Measurements from ENCODE around the gene PTPRN2. TPM values are rescaled to one million over a fixed set of nuclear protein-coding genes. Genes with fewer than 3 reads are reported as not detected.

Gene PTPRN2
- polyA plus RNA-seq, 4 donors, result 1.6 to 11.7 (median 4.0) TPM

DNA sequence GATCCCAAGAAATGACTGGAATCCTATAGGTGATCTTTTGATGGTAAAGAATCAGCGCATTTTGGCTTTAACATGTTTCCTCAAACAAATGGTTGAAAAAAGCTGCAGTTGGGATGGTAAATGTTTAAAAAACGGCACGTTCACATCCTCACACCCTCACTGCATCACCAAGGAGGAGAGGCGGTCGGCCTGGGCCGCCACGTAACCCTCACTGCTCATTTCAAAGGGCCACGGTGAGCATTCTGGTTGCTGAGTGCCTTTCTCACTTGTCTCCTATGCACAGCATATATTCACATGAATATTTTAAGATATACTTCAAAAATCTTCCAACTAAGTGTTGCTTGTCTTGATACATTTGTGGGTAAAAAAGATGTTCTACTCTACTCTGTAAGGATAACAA, 1017.7 kb downstream of the PTPRN2 start:
- no peaks in the 10 kb centered on the region for H3K4me1 ChIP-seq (ENCODE audit: control insufficient read depth in 3 of 3, insufficient read depth in 2 of 3, low read depth in 1 of 3, low read length in 2 of 3)
- H3K27me3 ChIP-seq (ENCODE audit: control insufficient read depth in 3 of 3, insufficient read depth in 3 of 3, low read length in 3 of 3), result no peaks in the 10 kb centered on the region
- no peak overlapping the region for H3K4me3 ChIP-seq (ENCODE audit: low read depth in 1 of 3, low read length in 3 of 3)
- no peaks in the 10 kb centered on the region for H3K9me3 ChIP-seq (ENCODE audit: control insufficient read depth in 2 of 2, insufficient read depth in 1 of 2, low read depth in 1 of 2, low read length in 1 of 2)
- H3K36me3 ChIP-seq (ENCODE audit: control insufficient read depth in 3 of 3, insufficient read depth in 2 of 3, low read depth in 1 of 3, low read length in 3 of 3), result no peaks in the 10 kb centered on the region
- 86 to 87% (median 87%) methylated on average over 8 of the region's 8 CpGs for WGBS, 3 donors
- no peak overlapping the region for H3K27ac ChIP-seq (ENCODE audit: low read depth in 1 of 3, low read length in 2 of 3)
- FAIRE-seq (no peak), DNase-seq (no peak)

DNA sequence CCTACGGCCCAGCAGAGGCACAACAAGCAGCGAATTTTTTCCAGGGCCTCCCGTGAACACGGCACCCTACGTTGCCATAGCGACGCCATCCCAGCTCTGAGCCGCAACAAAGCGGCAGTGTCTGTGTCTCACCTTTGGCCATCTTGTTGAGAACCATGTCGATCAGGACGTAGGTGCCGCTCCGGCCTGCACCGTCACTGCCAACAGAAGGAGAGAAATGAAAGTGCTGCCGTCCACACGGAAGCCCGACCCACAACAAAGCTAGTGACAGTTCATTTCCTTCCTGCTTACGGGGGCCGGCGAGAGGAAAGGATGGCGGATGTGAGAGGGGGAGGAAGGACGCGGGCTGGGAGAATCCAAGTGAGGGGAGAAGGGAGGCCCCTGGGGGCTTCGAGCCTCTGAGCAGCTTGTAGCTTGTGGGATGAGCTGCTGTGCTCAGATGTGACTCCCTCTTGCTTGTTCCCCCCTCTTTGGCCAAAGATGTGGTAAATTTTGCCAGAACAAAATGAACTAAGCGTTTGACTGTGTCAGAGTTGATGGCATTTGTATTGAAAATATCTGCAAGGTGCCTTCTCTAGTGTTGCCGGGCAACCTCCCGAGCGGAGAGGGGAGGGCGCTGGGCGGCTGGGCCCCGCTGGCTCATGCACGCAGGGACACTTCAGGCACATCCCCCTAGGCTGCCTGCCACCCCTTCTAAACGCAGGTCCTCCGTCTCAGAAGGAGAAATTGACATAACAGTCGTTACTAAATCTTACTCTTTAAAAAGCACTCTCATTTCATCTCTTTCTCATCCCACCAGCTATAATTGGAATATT, 1018.6 kb downstream of the PTPRN2 start:
- H3K27ac ChIP-seq (ENCODE audit: low read depth in 1 of 3, low read length in 2 of 3), result peak overlapping the region in 2 of 3 donors; percentile 32 to 67
- H3K36me3 ChIP-seq (ENCODE audit: control insufficient read depth in 3 of 3, insufficient read depth in 2 of 3, low read depth in 1 of 3, low read length in 3 of 3), result no peaks in the 10 kb centered on the region
- H3K4me3 ChIP-seq (ENCODE audit: low read depth in 1 of 3, low read length in 3 of 3), result peak overlapping the region in 2 of 3 donors; percentile 41 to 49
- DNase-seq (peak; percentile 70 to 79), FAIRE-seq (no peak)
- no peaks in the 10 kb centered on the region for H3K9me3 ChIP-seq (ENCODE audit: control insufficient read depth in 2 of 2, insufficient read depth in 1 of 2, low read depth in 1 of 2, low read length in 1 of 2)
- no peaks in the 10 kb centered on the region for H3K4me1 ChIP-seq (ENCODE audit: control insufficient read depth in 3 of 3, insufficient read depth in 2 of 3, low read depth in 1 of 3, low read length in 2 of 3)
- WGBS, 3 donors, result 12 to 25% (median 23%) methylated on average over 35 of the region's 35 CpGs
- H3K27me3 ChIP-seq (ENCODE audit: control insufficient read depth in 3 of 3, insufficient read depth in 3 of 3, low read length in 3 of 3), result no peaks in the 10 kb centered on the region

DNA sequence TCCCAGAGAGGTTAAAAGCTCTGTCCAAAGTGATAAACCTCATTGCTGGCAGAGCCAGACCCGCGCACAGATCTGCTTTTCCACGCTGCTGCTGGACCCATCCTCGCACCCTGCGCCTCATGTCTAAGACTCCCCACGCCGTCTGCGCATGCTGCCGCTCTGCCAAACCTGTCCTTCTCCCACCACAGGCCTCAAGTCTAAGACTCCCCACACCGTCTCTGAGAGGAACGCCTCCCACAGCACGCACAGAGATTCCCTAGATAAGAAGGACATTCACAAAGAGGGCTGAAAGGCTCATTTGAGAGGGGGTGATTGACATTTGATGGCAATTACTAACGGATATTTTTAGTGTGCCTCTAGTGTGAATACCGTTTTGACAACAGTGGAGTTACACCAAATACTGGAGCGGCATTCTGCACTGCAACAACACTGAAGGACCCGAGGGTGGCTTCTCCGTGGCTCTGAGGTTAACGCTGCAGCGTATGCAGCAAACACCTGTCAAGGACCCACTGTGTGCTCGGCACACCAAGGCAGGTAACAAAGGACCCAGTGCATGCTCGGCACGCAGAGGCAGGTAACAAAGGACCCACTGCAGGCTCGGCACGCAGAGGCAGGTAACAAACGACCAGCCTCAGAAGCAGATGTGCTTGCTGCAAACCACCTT, 1019.4 kb downstream of the PTPRN2 start:
- FAIRE-seq, result no peak
- Histone ChIP-seq H3K9me3 (ENCODE audit: control insufficient read depth in 2 of 2, insufficient read depth in 1 of 2, low read depth in 1 of 2, low read length in 1 of 2) (peaks cover 0 to 3% of the 10 kb centered on the region in 2 donors), H3K27ac (ENCODE audit: low read depth in 1 of 3, low read length in 2 of 3) (peak overlapping the region in 2 of 3 donors; percentile 32 to 67)

DNA sequence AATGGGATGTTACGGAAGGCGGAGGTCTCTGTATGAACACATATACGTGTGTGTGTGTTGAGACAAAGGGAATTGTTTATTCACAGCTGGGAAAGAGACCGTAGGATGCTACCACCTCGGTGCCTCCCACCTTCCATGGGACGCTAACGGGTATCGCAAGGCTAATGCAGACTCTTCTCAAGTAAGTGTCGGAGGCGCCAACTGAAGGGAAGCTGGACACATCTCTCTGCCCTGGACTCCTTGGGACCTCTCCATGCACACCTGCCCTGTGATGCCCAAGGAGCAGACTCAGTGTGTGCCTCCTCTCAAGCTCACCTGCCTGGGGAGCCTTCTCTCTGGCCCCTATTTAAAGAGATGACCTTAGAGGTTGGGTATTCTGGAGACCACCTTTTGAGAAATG, 1020.0 kb downstream of the PTPRN2 start:
- 93 to 96% (median 96%) methylated on average over 10 of the region's 10 CpGs for WGBS, 3 donors
- FAIRE-seq (no peak), DNase-seq (no peak)
- H3K4me1 ChIP-seq (ENCODE audit: control insufficient read depth in 3 of 3, insufficient read depth in 2 of 3, low read depth in 1 of 3, low read length in 2 of 3), result no peaks in the 10 kb centered on the region
- H3K4me3 ChIP-seq (ENCODE audit: low read depth in 1 of 3, low read length in 3 of 3), result no peak overlapping the region
- H3K27ac ChIP-seq (ENCODE audit: low read depth in 1 of 3, low read length in 2 of 3), result no peak overlapping the region
- peaks cover 0 to 3% of the 10 kb centered on the region in 2 donors for H3K9me3 ChIP-seq (ENCODE audit: control insufficient read depth in 2 of 2, insufficient read depth in 1 of 2, low read depth in 1 of 2, low read length in 1 of 2)
- H3K27me3 ChIP-seq (ENCODE audit: control insufficient read depth in 3 of 3, insufficient read depth in 3 of 3, low read length in 3 of 3), result no peaks in the 10 kb centered on the region
- no peaks in the 10 kb centered on the region for H3K36me3 ChIP-seq (ENCODE audit: control insufficient read depth in 3 of 3, insufficient read depth in 2 of 3, low read depth in 1 of 3, low read length in 3 of 3)

More for the DNA sequence above, 1019.4 kb downstream of the PTPRN2 start:
- 38 to 46% (median 43%) methylated on average over 25 of the region's 25 CpGs for WGBS, 3 donors
- Histone ChIP-seq H3K36me3 (ENCODE audit: control insufficient read depth in 3 of 3, insufficient read depth in 2 of 3, low read depth in 1 of 3, low read length in 3 of 3) (no peaks in the 10 kb centered on the region), H3K4me1 (ENCODE audit: control insufficient read depth in 3 of 3, insufficient read depth in 2 of 3, low read depth in 1 of 3, low read length in 2 of 3) (no peaks in the 10 kb centered on the region), H3K27me3 (ENCODE audit: control insufficient read depth in 3 of 3, insufficient read depth in 3 of 3, low read length in 3 of 3) (no peaks in the 10 kb centered on the region), H3K4me3 (ENCODE audit: low read depth in 1 of 3, low read length in 3 of 3) (peak overlapping the region in 2 of 3 donors; percentile 41 to 49)
- no peak for DNase-seq

DNA sequence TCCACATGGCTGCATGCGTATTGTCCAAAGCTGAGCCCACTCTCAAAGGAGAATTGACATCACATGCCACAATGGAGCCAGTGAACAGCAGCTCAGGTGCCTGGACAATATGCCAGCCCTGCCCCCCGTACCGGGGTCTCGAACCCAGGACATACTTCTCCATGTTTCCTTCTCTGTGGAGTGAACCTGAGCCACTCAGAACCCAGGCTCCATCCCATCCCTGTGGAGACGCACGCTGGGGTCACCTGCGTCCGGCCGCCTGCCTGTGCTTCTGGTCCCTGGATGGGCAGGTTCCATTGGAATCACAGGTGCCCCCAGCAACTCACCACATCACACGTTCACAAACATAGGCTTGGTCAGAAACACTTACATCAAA, 1021.0 kb downstream of the PTPRN2 start:
- Histone ChIP-seq H3K4me1 (ENCODE audit: control insufficient read depth in 3 of 3, insufficient read depth in 2 of 3, low read depth in 1 of 3, low read length in 2 of 3) (no peaks in the 10 kb centered on the region), H3K36me3 (ENCODE audit: control insufficient read depth in 3 of 3, insufficient read depth in 2 of 3, low read depth in 1 of 3, low read length in 3 of 3) (no peaks in the 10 kb centered on the region), H3K27ac (ENCODE audit: low read depth in 1 of 3, low read length in 2 of 3) (no peak overlapping the region), H3K27me3 (ENCODE audit: control insufficient read depth in 3 of 3, insufficient read depth in 3 of 3, low read length in 3 of 3) (no peaks in the 10 kb centered on the region), H3K4me3 (ENCODE audit: low read depth in 1 of 3, low read length in 3 of 3) (no peak overlapping the region), H3K9me3 (ENCODE audit: control insufficient read depth in 2 of 2, insufficient read depth in 1 of 2, low read depth in 1 of 2, low read length in 1 of 2) (peaks cover 0 to 3% of the 10 kb centered on the region in 2 donors)
- DNase-seq (no peak), FAIRE-seq (no peak)
- WGBS, 3 donors, result 94 to 99% (median 95%) methylated on average over 10 of the region's 10 CpGs

DNA sequence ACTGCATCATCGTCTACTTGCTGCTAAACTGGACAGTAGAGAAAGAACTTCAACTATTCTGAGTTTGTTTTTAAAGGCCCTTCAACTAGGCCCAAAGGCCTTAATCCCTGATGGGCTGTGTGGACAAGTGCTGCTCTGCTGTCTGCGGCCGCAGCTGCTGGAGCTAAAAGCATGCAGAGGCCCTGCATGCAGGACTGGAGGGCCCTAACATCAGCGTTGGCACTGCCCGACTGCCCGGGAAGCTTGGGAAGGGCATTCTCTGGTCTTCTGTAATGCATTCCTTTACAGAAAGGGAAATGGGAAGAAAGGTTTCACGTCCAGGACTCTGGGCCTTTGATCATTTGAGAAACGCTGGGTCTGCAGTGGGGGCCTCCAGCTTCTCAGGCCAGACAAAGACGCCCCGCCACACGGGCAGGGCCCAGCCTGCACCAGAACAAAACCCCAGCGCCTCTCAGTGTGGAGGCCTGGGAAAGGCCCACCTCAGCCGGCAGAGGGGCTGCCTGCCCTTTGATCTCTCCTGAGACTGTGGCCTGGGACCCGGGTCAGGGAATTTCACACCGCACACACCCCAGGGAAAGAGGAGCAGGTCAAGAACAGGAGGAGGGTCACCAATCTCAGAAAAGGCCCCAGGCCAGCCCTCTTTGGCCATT, 1021.5 kb downstream of the PTPRN2 start:
- WGBS, 3 donors, result 88 to 93% (median 92%) methylated on average over 15 of the region's 15 CpGs
- Histone ChIP-seq H3K4me1 (ENCODE audit: control insufficient read depth in 3 of 3, insufficient read depth in 2 of 3, low read depth in 1 of 3, low read length in 2 of 3) (no peaks in the 10 kb centered on the region), H3K27me3 (ENCODE audit: control insufficient read depth in 3 of 3, insufficient read depth in 3 of 3, low read length in 3 of 3) (no peaks in the 10 kb centered on the region), H3K36me3 (ENCODE audit: control insufficient read depth in 3 of 3, insufficient read depth in 2 of 3, low read depth in 1 of 3, low read length in 3 of 3) (no peaks in the 10 kb centered on the region), H3K9me3 (ENCODE audit: control insufficient read depth in 2 of 2, insufficient read depth in 1 of 2, low read depth in 1 of 2, low read length in 1 of 2) (peaks cover 0 to 3% of the 10 kb centered on the region in 2 donors), H3K27ac (ENCODE audit: low read depth in 1 of 3, low read length in 2 of 3) (no peak overlapping the region), H3K4me3 (ENCODE audit: low read depth in 1 of 3, low read length in 3 of 3) (no peak overlapping the region)
- FAIRE-seq (no peak), DNase-seq (no peak)

DNA sequence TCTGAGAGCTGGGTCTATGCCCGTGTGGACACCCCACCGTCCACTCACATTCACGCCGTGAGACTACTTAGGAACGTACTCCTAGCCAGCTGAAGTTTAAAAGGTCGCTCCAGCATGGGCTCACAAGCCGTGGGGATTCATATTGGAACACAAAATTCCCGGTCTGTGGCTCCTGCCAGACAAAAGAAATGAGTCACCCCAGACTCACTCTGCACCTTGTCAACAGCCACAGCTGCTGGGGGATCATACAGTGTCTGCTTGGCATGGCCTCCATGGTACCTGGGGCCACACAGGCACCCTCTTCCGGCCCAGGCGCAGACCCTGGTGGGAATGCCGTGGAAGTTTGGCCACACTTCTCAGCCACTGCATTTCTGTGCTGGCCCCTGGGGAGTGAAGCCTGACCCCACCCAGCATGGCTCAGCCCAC, 1022.4 kb downstream of the PTPRN2 start:
- no peak overlapping the region for H3K27ac ChIP-seq (ENCODE audit: low read depth in 1 of 3, low read length in 2 of 3)
- no peak overlapping the region for H3K4me3 ChIP-seq (ENCODE audit: low read depth in 1 of 3, low read length in 3 of 3)
- 94% methylated on average over 11 of the region's 11 CpGs for WGBS, 3 donors
- H3K27me3 ChIP-seq (ENCODE audit: control insufficient read depth in 3 of 3, insufficient read depth in 3 of 3, low read length in 3 of 3), result no peaks in the 10 kb centered on the region
- H3K36me3 ChIP-seq (ENCODE audit: control insufficient read depth in 3 of 3, insufficient read depth in 2 of 3, low read depth in 1 of 3, low read length in 3 of 3), result no peaks in the 10 kb centered on the region
- DNase-seq, result no peak
- H3K4me1 ChIP-seq (ENCODE audit: control insufficient read depth in 3 of 3, insufficient read depth in 2 of 3, low read depth in 1 of 3, low read length in 2 of 3), result no peaks in the 10 kb centered on the region
- peaks cover 0 to 3% of the 10 kb centered on the region in 2 donors for H3K9me3 ChIP-seq (ENCODE audit: control insufficient read depth in 2 of 2, insufficient read depth in 1 of 2, low read depth in 1 of 2, low read length in 1 of 2)
- no peak for FAIRE-seq

DNA sequence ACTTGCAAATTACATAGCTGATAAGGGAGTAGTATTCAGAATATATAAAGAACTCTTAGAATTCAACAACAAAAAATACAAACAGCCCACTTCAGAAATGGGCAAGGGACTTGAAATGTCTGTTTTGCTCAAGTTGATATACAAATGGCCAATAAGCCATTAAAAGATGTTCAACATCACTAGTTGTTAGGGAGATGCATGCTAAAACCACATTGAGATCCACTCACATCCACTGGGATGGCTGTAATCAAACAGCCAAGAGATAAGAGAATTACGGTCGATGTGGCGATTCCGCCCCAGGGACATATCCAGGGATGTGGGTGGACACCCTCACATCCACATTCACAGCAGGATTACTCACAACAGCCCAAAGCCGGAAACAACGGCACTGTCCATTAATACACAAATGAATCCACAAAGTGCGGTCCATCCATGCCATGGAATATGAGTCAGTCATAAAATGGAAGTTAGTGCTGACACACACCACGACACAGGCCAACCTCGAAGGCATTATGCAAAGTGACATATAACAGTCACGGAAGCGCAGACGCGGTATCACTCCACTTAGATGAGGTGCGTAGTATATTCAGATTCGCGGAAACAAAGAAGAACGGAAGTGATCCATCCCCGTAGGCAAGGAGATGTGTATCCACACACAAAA, 1023.0 kb downstream of the PTPRN2 start:
- 95 to 98% (median 97%) methylated on average over 18 of the region's 18 CpGs for WGBS, 3 donors
- no peak overlapping the region for H3K27ac ChIP-seq (ENCODE audit: low read depth in 1 of 3, low read length in 2 of 3)
- FAIRE-seq, result no peak
- no peak for DNase-seq
- no peaks in the 10 kb centered on the region for H3K4me1 ChIP-seq (ENCODE audit: control insufficient read depth in 3 of 3, insufficient read depth in 2 of 3, low read depth in 1 of 3, low read length in 2 of 3)
- H3K36me3 ChIP-seq (ENCODE audit: control insufficient read depth in 3 of 3, insufficient read depth in 2 of 3, low read depth in 1 of 3, low read length in 3 of 3), result no peaks in the 10 kb centered on the region
- H3K27me3 ChIP-seq (ENCODE audit: control insufficient read depth in 3 of 3, insufficient read depth in 3 of 3, low read length in 3 of 3), result no peaks in the 10 kb centered on the region
- H3K9me3 ChIP-seq (ENCODE audit: control insufficient read depth in 2 of 2, insufficient read depth in 1 of 2, low read depth in 1 of 2, low read length in 1 of 2), result peaks cover 0 to 3% of the 10 kb centered on the region in 2 donors
- no peak overlapping the region for H3K4me3 ChIP-seq (ENCODE audit: low read depth in 1 of 3, low read length in 3 of 3)
